Epithelial cell of esophagus (primary cell): Measurements from ENCODE around the gene CFAP46.
"Not testable (repeated sequence)": the region's sequence is repeated elsewhere in the genome, so short reads cannot be mapped to it uniquely, and the experiment has no call there.

Experiments
- DNase-seq: peaks from one replicate; pipeline ENCODE4 v3.0.0; 2010; ENCODE audit warnings: low read depth
- H3K4me3 ChIP-seq: 2 replicates; pipeline ENCODE4 v1.5.1; 2011; ENCODE audit warnings: mild to moderate bottlenecking, low read length, control low read depth
- TF ChIP-seq, protein P1 (sequence below): IDR thresholded peaks from 2 replicates; pipeline ENCODE4 v1.5.1; 2011; ENCODE audit warnings: low read depth, mild to moderate bottlenecking, low read length, control low read depth, inconsistent platforms; ENCODE audit not compliant: insufficient read depth; ENCODE audit errors: missing control alignments

The CFAP46 gene

DNA sequence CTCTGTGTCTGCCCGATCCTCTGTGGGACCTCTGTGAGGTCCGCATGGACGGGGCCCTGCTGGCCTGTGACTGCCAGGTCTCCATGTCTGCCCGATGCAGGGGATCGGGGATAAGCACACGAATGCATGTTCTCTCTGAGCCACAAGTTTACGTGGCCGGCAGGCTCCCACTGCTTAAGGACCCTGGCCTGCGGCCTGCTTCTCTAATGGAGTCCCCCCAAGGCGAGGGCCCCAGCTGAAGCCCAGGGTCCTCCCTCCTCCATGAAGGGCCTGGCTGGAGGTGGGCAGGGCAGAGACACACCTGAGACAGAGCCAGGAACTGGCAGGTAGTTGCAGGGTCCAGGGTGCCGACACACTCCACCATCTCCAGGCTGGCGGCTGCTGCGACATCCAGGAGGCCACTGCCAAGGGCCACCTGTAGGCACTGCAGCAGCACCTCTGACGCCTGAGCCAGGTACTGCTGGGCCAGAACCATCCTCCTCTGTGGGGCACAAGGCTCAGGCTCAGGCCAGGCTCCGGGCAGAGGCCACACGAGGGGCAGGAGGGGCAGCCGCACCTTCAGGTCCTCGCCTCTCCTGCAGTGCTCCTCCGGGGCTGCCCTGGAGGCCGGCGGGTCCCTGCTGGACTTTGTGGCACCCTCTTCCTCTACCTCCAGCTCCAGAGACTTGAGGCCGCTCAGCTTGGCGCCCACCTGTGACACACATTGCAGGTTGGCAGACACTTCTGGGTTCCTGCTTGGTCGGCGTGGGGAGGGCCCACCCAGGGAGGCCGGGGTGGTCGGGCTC, 95.5 kb downstream of the CFAP46 start:
- no peak for DNase-seq
- TF ChIP-seq, protein P1, sequence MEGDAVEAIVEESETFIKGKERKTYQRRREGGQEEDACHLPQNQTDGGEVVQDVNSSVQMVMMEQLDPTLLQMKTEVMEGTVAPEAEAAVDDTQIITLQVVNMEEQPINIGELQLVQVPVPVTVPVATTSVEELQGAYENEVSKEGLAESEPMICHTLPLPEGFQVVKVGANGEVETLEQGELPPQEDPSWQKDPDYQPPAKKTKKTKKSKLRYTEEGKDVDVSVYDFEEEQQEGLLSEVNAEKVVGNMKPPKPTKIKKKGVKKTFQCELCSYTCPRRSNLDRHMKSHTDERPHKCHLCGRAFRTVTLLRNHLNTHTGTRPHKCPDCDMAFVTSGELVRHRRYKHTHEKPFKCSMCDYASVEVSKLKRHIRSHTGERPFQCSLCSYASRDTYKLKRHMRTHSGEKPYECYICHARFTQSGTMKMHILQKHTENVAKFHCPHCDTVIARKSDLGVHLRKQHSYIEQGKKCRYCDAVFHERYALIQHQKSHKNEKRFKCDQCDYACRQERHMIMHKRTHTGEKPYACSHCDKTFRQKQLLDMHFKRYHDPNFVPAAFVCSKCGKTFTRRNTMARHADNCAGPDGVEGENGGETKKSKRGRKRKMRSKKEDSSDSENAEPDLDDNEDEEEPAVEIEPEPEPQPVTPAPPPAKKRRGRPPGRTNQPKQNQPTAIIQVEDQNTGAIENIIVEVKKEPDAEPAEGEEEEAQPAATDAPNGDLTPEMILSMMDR, result no peak
- no peak overlapping the region for H3K4me3 ChIP-seq

DNA sequence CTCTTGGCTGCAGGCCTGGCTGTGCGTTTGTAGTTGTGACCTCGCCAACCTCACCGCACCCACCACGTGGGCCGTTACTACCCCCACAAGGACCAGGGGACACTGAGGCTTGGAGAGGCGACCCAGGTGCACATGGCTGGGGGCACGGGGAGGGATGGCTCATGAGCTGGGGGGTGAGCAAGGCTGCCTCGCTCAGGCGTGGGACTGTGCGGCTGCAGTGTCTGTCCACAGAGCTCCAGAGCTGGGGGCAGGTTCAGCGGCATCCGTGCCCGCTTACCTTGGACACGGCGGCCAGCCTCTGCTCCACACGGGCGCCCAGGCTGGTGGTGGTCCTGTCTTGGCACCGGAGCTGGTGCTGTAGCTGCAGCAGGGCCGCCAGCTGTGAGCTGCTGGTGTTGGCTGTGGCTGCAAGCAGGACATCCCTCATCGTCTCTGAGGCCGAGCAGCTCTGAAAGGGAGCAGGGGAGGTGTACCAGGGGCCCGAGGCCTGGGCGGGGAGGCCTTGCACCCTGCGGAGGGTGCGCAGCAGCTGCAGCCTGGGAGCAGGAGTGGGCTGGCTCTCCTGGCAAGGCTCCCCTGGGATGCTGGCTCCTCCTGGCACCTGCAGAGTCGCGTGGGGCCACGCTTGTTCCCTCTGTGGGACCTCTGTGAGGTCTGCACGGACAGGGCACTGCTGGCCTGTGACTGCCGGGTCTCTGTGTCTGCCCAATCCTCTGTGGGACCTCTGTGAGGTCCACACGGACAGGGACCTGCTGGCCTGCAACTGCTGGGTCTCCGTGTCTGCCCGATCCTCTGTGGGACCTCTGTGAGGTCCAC, 96.4 kb downstream of the CFAP46 start:
- H3K4me3 ChIP-seq, result no peak overlapping the region
- DNase-seq, result no peak
- TF ChIP-seq, protein P1, result no peak

DNA sequence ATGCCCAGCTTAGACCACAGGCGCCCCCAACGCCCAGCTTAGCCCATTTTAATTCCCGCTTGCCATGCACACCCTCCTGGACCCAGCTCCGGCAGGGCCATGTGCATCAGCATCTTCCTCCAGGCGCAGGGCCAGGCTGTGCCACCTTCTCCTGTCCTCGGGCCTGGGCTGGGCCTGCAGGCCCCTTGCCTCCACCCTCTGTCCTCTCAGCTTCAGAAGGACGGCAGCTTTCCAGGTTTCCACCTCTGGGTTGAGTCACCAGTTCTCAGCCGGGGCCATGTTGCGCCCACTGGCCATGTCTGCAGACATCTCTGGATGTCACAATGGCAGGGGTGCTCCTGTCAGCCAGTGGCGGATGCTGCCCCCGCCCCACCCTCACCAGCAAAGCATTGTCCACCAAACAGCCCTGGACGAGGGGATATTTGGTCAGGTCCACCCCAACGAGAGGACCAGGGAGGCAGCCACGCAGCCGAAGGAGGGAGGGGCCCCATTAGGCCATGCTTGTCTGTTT, 97.3 kb downstream of the CFAP46 start:
- no peak for DNase-seq
- TF ChIP-seq, protein P1, result no peak
- no peak overlapping the region for H3K4me3 ChIP-seq

DNA sequence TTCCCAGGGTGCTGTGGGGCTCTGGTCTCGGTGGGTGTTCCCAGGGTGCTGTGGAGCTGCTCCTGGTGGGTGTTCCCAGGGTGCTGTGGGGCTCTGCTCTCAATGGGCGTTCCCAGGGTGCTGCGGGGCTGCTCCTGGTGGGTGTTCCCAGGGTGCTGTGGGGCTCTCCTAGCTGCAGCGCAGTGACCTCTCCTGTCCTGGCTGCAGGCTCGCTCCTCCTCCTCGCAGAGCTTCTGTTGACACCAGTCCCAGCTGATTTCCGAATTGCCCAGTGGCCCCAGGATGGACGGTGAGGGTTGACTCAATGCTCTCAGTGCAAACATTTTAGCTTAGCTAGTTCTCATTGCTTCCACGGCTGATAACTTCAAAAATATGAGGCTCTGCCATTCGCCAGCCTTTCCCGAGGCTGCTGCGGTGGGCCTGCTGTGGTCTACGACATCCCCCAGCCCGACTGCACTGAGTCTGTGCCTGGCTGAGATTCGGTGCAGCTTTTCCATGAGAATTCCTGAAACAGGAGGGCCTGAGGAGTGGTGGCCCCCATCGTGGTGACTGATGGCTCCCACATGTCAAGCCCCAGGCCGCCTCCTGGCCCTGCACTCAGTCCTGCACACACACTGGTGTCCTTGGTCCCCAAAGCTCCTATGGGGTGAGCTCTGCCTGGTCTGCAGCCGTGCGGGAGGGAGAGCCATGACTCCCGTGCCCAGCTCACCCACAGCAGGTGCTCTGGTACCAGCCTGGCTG, 98.1 kb downstream of the CFAP46 start:
- H3K4me3 ChIP-seq, result no peak overlapping the region
- DNase-seq, result no peak
- TF ChIP-seq, protein P1, result no peak

DNA sequence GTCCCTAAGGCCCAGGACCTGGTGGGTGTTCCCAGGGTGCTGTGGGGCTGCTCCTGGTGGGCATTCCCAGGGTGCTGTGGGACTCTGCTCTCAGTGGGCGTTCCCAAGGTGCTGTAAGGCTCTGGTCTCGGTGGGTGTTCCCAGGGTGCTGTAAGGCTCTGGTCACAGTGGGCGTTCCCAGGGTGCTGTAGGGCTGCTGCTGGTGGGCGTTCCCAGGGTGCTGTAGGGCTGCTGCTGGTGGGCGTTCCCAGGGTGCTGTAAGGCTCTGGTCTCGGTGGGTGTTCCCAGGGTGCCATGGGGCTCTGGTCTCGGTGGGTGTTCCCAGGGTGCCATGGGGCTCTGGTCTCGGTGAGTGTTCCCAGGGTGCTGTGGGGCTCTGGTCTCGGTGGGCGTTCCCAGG, 99.1 kb downstream of the CFAP46 start:
- H3K4me3 ChIP-seq, result not testable (repeated sequence)

DNA sequence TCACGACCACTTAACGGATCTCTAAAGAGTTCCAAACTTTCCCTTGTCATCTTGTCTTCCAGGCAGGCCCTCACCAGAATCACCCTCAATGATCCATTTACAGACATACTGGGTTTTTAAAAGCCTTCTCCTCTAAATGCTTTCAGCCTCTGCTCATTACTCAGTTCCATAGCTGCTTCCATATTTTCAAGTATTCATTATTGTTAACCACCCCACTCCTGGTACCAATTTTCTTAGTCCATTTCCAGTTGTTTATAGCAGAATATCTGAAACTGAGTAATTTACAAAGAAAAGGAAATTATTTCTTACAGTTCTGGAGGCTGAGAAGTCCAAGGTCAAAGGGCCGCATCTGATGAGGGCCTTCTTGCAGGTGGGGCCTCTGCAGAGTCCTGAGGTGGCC, 100.0 kb downstream of the CFAP46 start:
- no peak for DNase-seq
- TF ChIP-seq, protein P1, result no peak
- no peak overlapping the region for H3K4me3 ChIP-seq

More for the DNA sequence above, 99.1 kb downstream of the CFAP46 start:
- not testable (repeated sequence) for DNase-seq

DNA sequence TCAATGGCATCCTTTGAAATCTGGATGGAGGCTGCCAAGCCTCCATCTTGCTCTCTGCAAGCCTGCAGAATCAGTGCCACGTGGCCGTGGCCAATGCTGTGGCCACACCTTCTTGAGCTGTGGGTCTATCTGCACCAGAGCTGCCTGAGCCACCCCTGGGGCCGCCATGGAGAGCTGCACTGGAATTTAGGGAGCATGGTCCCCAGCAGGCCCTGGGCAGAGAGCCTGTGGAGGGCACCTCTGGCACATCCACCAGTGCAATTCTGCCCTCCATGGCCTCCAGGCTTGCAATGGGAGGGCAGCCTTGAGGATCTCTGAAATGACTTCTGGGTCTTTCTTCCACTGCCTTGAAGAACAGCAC, 100.8 kb downstream of the CFAP46 start:
- DNase-seq, result no peak
- TF ChIP-seq, protein P1, result no peak
- H3K4me3 ChIP-seq, result no peak overlapping the region
